Endothelial cell of umbilical vein (primary cell): Measurements from ENCODE around the gene PRM3.

ENCODE experiments used
- EZH2 ChIP-seq: IDR thresholded peaks from 2 replicates; pipeline ENCODE4 v1.6.1; 2012; ENCODE audit warnings: borderline replicate concordance, low read depth, mild to moderate bottlenecking, moderate library complexity, low read length, inconsistent platforms; ENCODE audit not compliant: severe bottlenecking
- JUN ChIP-seq: IDR thresholded peaks from 2 replicates; pipeline ENCODE4 v1.6.1; 2011; ENCODE audit warnings: borderline replicate concordance, low read depth; ENCODE audit not compliant: insufficient read length, insufficient read depth
- MAX ChIP-seq: IDR thresholded peaks from 2 replicates; pipeline ENCODE4 v1.6.1; 2011; ENCODE audit not compliant: insufficient read depth, insufficient read length
- MYC ChIP-seq: IDR thresholded peaks from one replicate; pipeline ENCODE4 v1.6.1; 2011; ENCODE audit warnings: mild to moderate bottlenecking, low read depth, low read length
- POLR2A ChIP-seq: IDR thresholded peaks from 2 replicates; pipeline ENCODE4 v1.6.1; 2012; ENCODE audit warnings: low read depth, mild to moderate bottlenecking, control low read depth, low read length
- POLR2AphosphoS5 ChIP-seq: IDR thresholded peaks from 2 replicates; pipeline ENCODE4 v1.6.1; 2012; ENCODE audit warnings: low read depth, mild to moderate bottlenecking, control low read depth, low read length, moderate library complexity; ENCODE audit not compliant: insufficient read depth
- TF ChIP-seq, protein P1 (sequence below), 2 donors: IDR thresholded peaks; 1 replicate in 1 of 2; 2 replicates in 1 of 2; pipeline ENCODE4 v1.5.1; 2011; ENCODE audit warnings: low read length in 2 of 2, mild to moderate bottlenecking in 2 of 2, moderate library complexity in 2 of 2, control low read depth in 1 of 2, inconsistent platforms in 1 of 2, low read depth in 1 of 2; ENCODE audit not compliant: insufficient read depth in 1 of 2; ENCODE audit errors: extremely low read depth in 1 of 2

DNA sequence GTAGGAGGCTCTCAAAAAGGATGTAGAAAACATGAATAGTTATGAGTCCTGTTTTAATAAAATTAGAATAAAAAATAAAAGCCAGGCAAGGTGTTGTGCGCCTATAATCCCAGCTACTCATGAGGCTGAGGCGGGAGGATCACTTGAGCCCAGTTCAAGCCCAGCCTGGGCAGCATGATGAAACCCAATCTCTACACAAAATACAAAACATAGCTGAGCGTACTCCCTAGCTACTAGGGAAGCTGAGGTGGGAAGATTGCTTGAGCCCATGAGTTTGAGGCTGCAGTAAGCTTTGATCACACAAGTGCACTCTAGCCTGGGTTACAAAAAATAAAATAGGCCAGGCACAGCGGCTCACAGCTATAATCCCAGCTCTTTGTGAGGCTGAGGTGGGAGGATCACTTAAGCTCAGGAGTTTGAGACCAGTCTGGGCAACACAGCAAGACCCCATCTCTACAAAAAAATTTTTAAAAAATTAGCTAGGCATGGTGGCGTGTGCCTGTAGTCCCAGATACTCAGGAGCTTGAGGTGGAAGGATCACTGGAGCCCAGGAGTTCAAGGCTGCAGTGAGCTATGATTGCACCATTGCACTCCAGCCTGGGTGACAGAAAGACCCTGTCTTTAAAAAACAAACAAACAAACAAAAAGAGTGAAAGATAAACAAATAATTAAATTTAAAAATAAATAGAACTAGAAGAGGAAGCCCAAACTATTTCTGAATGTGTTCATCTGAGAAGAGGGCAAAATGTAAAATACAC, 24.9 kb upstream of the PRM3 start:
- no peak for TF ChIP-seq EZH2
- TF ChIP-seq, protein P1, sequence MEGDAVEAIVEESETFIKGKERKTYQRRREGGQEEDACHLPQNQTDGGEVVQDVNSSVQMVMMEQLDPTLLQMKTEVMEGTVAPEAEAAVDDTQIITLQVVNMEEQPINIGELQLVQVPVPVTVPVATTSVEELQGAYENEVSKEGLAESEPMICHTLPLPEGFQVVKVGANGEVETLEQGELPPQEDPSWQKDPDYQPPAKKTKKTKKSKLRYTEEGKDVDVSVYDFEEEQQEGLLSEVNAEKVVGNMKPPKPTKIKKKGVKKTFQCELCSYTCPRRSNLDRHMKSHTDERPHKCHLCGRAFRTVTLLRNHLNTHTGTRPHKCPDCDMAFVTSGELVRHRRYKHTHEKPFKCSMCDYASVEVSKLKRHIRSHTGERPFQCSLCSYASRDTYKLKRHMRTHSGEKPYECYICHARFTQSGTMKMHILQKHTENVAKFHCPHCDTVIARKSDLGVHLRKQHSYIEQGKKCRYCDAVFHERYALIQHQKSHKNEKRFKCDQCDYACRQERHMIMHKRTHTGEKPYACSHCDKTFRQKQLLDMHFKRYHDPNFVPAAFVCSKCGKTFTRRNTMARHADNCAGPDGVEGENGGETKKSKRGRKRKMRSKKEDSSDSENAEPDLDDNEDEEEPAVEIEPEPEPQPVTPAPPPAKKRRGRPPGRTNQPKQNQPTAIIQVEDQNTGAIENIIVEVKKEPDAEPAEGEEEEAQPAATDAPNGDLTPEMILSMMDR (IDR thresholded peaks at IDR 0.05; ENCODE audit: extremely low read depth in 1 of 2, insufficient read depth in 1 of 2, low read depth in 1 of 2, low read length in 2 of 2) = no peak
- no peak for TF ChIP-seq POLR2A
- no peak for TF ChIP-seq POLR2AphosphoS5
- TF ChIP-seq MYC = no peak
- TF ChIP-seq JUN = no peak
- no peak for TF ChIP-seq MAX
